ENCODE measurements around the gene GALNS.

The GALNS gene

DNA sequence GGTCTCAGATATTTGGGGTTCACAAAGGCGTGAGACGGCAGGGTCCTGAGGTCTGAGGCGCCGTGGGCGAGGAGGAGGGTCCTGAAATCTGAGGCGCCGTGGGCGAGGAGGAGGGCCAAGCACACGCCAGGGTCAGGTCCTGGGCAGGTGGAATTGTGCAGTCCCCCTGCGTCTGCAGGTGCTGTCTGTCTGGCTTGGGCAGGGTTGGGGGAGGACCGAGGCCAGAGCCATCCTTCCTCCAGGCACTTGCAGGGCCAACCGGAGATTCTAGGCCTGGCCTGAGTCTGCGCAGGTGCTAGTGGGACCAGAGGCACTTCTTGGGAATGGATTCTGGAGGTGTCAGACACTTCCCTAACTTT lies 42.6 kb downstream of the GALNS start:
- in situ Hi-C loops (cut with MboI; ENCODE audit: low sequenced_read_pairs, unreplicated experiment): no loop called here
- no peak for DNase-seq (ENCODE audit: low spot score)
- TF ChIP-seq, protein P1, sequence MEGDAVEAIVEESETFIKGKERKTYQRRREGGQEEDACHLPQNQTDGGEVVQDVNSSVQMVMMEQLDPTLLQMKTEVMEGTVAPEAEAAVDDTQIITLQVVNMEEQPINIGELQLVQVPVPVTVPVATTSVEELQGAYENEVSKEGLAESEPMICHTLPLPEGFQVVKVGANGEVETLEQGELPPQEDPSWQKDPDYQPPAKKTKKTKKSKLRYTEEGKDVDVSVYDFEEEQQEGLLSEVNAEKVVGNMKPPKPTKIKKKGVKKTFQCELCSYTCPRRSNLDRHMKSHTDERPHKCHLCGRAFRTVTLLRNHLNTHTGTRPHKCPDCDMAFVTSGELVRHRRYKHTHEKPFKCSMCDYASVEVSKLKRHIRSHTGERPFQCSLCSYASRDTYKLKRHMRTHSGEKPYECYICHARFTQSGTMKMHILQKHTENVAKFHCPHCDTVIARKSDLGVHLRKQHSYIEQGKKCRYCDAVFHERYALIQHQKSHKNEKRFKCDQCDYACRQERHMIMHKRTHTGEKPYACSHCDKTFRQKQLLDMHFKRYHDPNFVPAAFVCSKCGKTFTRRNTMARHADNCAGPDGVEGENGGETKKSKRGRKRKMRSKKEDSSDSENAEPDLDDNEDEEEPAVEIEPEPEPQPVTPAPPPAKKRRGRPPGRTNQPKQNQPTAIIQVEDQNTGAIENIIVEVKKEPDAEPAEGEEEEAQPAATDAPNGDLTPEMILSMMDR (IDR thresholded peaks at IDR 0.05; ENCODE audit: borderline replicate concordance, control extremely low read depth, extremely low read depth, insufficient read depth, missing control alignments): no peak

DNA sequence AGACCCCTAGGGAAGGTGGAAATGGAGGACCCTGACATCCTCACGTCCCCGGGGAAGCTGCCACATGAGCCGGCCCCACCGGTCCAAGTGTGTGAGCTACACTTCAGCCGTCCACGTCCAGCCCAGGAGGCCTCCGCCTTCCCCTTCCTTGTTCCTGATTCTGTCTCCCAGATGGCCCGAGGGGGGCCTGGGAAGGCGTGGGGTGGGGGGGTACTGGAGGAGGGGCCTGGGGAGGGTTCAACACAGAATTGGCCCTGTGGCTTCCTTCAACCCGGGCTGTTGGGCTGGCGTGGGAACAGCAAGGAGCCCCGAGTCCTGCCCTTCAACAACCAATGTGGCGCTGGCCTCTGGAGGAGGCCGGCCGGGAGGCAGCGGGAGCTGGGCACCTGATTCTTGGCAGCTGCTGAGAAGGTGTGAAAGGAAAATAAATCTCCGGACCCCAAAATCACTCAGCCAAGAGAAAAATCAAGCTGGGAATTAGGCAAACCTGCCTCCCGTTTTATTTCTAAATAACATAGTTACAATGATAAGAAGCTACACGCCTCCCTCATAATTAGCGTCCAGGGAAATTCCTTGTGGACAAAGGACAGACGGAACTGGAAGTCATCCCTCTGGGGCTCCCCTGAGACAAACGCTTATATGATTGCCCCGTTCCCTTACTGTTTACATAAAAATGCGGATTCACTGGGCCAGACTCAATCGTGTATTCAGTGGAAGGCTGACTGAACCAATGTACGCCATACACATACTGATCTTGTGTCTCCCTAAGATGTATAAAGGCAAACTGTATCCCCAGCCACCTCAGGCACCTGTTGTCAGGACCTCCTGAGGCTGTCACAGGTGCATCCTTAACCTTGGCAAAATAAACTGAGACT lies 43.2 kb downstream of the GALNS start:
- TF ChIP-seq, protein P1 (IDR thresholded peaks at IDR 0.05; ENCODE audit: borderline replicate concordance, control extremely low read depth, extremely low read depth, insufficient read depth, missing control alignments): no peak
- DNase-seq (ENCODE audit: low spot score): no peak
- in situ Hi-C loops (cut with MboI; ENCODE audit: low sequenced_read_pairs, unreplicated experiment): no loop called here

DNA sequence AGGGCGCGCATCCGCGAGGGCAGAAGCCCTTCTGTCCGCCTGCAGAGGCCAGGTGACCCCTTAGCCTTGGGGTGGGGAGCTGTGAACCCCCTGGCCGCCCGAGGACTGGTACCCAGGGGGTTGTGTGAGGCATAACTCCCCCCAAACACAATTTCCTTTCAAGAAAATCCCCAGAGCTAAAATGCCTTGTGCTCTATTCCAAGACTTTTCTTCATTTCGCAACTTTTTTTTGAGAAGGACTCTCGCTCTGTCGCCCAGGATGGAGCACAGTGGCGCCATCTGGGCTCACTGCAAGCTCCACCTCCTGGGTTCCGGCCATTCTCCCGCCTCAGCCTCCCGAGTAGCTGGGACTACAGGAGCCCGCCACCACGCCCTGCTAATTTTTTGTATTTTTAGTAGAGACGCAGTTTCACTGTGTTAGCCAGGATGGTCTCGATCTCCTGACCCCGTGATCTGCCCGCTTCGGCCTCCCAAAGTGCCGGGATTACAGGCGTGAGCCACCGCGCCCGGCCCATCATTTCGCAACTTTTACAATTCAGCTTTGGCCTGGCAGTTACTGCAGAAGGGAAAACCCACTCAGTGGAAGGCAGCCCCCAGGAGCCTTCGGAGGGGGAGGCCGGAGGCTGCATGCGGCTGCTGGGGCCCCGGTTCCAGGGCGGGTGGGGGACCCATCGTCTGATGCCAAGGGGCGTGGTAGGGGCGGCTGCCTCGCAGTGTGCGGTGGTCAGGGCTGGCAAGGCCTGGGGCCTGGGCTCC lies 44.1 kb downstream of the GALNS start:
- no peak for DNase-seq (ENCODE audit: low spot score)
- TF ChIP-seq, protein P1 (IDR thresholded peaks at IDR 0.05; ENCODE audit: borderline replicate concordance, control extremely low read depth, extremely low read depth, insufficient read depth, missing control alignments): no peak
- in situ Hi-C loops (cut with MboI; ENCODE audit: low sequenced_read_pairs, unreplicated experiment): no loop called here

DNA sequence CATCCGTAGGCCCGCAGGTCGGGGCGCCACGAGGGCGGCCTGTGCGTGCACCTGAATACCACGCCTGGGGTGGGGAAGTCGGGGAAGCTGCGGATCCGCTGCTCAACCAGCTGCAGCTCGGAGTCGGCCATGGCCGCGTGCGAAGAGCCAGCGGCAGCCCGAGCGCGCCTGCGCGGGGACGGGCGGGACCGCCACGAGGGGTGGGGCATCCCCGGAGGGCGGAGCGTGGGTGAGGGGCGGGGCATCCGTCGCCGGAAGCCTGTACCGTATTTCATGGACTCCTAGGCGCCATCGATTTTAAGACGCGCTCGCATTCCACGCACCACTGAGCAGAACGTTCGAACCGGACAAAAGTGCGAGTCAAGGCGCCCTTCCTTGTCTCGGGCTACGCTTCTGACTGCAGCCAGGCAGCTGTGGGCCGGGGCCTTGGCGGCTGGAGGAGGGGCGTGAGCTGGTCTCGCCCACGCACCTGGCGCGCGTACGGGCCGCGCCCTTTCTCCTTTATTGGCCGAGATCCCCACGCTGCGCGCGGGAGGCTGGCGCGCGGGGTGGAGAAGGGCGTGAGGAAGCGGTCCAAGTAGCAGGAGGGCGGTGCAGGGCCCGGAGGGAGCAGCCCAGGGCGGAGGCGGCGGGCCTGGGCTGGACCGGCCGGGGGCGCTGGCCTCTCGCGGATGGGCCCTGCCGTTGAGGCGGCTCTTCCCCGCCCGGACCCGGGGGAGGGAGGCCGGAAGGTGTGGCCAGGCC lies 44.8 kb downstream of the GALNS start, which contains the start of gene APRT:
APRT (minus strand) TSS at position 160 of the 744 bp plus-strand sequence; CDS start at position 131, 29 bp downstream.
- peak; percentile 98 for DNase-seq (ENCODE audit: low spot score)
- TF ChIP-seq, protein P1 (IDR thresholded peaks at IDR 0.05; ENCODE audit: borderline replicate concordance, control extremely low read depth, extremely low read depth, insufficient read depth, missing control alignments): peak; percentile 57
- in situ Hi-C loops (cut with MboI; ENCODE audit: low sequenced_read_pairs, unreplicated experiment): no loop called here

DNA sequence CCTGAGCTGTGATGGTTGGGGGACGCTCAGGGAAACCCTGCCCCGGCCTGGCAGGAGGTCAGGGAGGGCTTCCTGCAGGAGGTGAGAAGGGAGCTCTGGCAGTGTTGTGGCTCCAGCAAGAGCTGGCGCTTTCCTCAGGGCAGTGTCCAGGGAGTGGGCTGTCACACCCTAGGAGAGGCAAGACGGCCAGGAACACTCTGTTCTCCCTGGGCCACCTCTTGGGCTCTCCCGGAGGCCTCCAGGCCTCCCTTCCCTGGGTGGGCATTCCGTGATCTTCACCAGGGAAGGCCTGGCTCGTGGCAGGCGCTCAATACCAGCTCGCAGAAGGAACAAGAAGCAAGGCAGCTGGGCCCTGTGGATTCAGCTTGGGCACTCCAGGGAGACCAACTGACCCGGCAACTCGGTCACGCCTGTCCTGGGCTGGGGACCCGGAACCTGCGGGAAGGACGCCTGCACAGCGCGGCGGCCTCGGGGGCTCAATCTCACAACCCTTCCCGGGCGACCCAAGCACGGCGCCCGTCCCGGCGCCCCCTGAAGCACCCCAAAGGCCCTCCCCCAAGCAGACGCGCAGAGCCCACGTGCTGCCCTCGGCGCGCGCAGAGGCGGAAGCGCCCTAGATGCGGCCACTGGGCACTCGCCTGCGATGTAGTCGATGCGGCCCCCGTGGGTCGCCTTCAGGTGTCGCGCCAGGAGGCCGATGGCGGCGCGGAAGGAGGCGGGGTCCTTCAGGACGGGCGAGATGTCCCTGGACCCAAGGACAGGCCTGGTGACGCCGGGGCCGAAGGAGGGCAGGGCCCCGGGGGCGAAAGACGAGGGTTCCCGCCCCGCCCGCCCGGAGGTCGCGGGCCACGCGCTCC lies 45.6 kb downstream of the GALNS start:
- TF ChIP-seq, protein P1 (IDR thresholded peaks at IDR 0.05; ENCODE audit: borderline replicate concordance, control extremely low read depth, extremely low read depth, insufficient read depth, missing control alignments): no peak
- DNase-seq (ENCODE audit: low spot score): peak; percentile 86
- in situ Hi-C loops (cut with MboI; ENCODE audit: low sequenced_read_pairs, unreplicated experiment): no loop called here
